ENCODE measurements around the gene ICAM1.

The ICAM1 gene

DNA sequence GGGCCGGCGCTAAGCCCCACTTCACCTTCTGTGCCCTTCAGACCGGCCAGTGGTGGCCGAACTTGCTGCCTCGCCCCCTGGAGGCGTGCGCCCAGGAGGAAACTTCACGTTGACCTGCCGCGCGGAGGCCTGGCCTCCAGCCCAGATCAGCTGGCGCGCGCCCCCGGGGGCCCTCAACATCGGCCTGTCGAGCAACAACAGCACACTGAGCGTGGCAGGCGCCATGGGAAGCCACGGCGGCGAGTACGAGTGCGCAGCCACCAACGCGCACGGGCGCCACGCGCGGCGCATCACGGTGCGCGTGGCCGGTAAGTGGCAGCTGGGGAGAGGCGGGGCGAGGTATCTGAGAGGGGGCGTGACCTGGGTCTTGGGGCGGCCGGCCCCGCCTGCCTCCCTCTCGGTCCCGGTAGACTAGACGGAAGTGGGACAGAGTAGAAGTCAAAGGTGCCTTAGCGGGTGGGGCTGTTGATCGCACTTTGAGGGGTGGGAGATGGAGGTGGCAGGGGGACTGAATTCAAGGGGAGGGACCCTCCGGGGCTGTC is 24.5 kb downstream of the ICAM1 start:
- DNase-seq, result no peak

DNA sequence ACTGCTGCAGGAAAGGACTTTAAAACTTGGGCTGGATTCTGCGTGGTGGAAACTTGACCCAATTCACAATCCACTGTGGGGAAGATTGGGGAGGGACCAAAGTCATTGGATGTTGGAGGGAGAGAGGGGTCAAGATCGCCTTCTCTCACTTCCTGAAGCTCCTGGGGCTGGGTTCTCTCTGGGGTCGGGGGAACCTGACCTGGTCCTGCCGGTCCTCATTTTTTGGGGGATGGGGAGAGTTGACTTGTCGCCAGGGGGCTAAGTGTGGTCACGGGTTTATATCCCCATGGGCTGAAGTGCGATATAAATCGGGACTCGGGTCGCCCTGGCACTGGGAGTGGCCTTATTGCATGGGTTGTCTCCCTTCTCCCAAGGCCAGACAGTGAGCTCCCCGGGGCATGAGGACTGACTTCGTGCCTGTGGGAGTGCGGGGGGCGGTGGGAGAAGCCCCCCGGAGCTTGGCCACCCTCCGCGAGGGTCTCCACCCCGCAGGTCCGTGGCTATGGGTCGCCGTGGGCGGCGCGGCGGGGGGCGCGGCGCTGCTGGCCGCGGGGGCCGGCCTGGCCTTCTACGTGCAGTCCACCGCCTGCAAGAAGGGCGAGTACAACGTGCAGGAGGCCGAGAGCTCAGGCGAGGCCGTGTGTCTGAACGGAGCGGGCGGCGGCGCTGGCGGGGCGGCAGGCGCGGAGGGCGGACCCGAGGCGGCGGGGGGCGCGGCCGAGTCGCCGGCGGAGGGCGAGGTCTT is 25.1 kb downstream of the ICAM1 start:
- peak in 1 of 2 experiments; percentile 23 for DNase-seq

DNA sequence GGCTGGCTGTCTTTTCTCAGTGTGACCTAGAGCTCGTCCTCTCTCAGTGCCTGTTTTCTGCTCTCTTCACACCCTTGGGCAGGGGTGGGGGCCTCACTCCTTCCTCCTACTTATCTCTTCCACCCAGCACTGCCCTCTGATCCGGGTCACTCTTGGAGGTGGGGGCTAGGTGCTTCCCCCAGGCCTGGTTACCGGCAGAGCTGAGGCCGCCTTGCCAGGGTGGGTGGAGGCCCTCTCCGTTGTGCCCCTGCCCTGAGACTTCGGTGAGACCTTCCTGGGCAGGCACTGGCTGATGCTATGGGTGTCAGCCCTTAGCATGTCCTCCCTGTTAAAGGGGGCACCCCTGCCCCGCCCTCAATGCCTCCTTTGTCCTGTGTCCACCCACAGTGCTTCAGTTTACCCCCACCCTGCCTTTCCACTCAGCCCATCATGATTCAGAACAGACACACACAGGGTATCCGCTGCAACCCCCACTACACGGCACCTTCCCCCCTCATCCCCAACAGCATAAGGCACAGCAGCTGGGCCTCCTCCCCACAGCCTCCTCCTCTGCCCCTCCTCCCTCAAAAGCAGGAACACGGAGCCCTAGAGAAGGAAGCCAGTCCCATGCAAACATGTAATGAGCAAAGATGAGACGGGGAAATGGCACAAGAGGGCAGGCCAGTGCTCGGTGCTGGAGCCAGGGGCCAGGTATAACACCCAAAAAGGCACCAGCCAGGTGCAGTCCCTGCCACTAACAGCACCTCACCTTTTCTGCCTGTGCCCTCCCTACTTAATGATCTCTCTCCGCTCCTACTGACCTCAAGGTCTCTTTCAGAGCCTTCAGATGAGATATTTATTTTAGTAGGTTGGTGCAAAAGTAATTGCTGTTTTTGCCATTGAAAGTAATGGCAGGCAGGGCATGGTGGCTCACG is 28.9 kb downstream of the ICAM1 start:
- DNase-seq, result no peak

DNA sequence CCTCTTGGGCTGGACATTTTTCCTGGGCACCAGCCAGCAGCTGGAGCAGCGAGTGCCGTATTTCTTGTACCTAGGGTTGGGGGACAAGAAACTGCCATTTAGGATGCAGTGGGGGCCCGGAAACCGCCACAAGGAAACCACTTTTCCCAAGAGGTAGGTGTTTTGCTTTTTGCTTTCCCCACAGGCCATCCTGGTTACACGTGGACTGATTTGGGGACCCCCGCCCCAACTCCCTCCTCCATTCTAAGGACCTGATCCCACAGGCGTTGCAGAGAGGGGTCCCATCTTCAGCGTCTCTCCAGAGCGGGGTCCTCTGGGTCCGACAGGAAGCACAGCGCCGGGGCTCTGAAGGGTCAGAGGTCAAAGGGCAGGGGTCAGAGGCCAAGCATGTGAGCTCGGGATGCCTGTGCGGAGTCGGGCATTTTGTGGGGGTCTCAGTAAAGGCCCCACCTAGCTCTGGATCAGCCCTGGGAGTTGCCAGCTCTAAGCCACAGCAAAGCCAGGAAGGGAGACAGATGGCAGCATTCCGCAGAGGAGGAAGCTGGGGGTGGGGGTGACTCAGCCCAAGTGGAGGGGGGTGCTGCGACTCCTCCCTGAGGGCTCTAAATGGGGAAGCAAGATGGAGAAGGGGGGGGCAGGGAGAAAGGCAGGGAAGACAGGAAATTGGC is 34.4 kb downstream of the ICAM1 start:
- DNase-seq, result no peak

DNA sequence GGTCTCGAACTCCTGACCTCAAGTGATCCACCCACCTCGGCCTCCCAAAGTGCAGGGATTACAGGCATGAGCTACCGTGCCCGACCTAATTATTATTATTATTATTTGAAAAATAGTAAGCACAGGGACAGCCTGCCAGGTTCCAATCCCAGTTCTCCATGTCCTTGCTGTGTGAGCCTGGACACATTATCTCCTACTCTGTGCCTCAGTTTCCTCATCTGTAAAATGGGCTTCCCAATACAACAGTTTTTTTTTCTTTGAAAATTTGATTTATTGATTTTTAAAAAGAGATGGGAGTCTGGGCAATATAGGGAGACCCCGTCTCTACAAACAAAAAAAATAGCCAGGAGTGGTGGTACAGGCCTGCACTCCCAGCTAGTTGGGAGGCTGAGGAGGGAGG is 35.4 kb downstream of the ICAM1 start:
- DNase-seq, result no peak

DNA sequence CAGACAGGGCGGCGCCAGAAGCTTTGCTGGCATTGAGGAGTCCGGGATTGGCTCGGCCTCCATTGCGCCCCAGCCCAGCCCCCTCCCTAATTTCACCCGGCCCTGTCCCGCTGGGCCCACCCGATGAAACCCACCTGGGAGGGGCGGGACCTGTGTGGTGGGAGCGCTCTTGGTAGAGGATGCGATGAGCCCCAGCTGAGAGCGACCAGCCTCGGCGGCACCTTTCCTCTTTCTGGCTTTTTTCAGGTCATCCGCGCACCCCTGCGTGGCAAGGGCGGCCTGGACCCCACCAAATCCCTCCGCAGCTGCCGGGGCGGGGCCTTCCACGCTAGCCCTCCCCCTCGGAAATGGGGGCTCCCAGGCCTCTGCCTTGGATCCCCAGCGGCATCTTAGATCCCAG is 38.5 kb downstream of the ICAM1 start, which contains the start of gene ZGLP1:
ZGLP1 (minus strand) TSS at position 393 of the 400 bp plus-strand sequence.
- DNase-seq, result no peak

DNA sequence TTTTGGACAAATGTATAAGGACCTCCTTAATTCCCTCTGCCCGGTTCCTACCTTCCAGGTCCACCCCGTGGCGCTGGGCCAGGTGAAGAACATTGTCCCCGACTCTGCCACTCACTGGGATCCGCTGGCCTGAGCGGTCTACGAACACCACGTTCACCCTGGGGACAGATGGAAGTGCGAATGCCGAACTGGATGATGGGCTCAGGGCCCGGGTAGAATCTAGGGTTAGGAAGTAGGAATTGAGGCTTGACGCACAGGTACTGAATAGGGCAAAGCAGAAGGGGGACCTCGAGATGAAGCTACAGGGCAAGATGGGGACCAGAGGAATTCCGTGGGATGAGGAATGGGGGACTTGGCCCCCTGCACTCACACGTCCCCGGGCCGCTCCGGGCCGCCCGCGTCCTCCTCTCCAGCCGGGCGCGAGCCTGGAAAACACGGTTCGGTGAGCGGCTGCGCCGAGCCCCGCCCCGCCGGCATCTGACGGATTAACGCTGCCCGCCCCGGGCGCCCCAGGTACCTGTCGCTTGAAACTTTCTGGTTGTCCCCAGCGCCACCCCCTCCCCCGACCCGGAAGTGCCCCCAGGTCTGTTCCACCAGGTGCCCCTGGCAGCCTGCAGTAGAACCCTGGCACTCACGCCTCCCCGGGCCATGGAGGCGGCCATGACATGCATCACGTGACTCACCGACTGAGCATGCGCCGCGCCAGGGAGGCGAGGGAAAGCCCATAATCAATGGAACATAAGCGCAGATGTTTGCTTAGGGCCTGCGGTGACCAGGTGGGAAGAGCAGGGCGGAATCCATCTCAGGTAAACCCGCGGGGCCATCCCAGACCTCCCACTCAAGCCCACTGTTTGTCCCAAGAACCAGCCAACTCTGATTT is 44.7 kb downstream of the ICAM1 start, which contains the start of gene FDX2:
FDX2 (minus strand) TSS at position 681 of the 880 bp plus-strand sequence; CDS start at position 662, 19 bp downstream.
- DNase-seq, result peak; percentile 60 to 91

DNA sequence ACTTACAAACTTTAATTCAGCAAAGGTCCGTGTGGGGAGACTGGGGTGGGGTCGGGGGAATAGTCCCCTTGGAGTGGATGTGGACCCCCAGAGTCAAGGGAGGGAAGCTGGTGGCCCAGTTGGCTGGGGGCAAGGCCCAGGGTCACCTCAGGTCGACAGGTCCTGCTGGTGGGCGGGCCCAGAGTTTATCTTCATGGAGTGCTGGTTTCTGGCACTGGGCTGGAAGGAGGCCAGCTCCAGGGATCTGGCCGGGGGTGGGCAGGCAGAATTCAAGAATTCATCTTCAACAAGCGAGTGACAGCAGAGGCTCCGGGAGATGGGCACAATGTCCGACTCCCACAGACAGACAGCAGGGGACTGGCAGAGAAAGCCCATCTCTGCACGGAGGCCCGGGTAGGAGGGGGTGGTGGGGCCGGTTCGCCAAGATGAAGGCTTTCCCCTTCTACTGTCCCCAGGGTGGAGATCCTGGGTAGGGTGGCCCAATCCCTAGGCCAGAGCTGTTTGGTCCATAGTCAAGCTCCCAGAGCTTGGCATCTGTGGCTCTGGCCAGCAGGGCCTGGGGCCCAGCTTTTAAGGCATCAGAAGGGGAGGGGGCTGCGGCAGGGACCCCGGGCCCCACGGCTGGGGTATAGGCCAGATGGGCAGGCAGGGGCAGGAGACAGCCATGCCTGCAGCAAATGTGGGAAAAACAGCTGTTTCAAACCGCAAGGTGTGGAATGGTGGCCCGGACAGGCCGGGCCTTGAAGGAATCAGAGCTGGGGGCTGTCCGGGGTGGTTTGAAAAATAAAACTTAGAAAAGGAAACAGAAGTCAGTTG is 45.5 kb downstream of the ICAM1 start:
- no peak for DNase-seq

DNA sequence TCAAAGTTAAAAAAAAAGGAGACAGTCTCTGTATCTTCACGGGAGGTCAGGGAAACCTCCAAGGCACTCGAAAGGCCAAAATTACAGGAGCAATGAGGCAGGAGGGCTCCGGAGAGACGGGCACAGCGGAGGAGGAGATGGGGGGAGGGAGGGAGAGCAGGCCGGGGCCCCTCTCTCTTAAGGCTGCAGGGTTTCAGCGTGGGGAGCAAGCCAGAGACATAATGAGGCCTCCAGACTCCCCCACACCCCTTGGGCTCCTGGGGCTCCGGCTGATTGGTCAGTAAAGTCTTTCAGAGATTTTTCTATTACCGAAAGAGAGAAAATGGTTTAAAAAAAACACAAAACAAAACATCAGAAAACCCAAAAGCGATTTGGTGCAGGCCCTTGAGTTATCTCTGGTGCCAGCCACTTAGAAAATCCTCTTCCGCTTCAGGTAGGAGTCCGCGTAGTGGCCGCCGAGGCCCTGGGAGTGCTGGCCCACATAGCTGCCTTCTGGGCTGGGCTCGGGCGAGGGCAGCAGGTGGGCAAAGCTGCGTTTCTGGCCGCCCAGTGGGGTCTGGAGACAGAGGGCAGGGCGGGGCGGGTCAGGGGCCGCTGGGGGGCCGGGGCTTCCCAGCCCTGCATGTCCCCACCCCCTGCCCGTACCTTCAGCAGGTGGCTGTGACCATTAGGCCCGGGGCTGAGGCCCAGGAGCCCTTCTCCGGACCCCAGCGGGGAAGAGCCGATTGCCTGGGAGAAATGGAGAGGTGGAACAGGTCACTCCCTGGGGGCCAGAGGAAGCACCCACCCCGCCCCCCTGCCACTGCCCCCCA is 46.3 kb downstream of the ICAM1 start:
- no peak for DNase-seq

DNA sequence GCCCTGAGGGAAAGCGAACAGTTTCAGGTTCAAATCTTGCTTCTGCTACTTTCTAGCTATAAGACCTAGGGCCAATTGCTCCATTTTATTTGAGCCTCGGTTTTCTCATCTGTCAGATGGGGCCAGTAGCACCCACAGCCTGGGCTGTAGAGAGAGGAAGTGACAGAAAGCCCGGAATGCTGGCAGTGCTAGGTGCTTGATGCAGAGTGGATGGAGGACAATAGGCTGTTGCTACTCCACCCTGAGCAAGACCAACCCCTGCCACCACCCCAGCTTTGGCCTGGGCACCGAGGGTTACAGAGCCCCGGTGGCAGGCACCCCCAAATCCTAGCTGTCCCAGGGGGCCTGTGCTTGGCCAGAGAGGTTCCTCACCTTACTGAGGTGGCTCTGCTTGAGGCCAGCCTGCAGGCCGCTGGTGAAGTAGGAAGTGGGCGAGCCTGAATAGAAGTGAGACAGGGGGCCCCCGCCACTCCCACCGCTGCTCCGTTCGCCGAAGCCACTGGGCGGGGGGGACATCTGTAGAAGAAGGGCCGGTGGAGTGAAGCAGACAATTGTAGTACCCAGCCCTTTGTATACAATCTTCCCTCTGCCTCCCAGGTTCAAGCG is 47.0 kb downstream of the ICAM1 start:
- DNase-seq, result no peak

DNA sequence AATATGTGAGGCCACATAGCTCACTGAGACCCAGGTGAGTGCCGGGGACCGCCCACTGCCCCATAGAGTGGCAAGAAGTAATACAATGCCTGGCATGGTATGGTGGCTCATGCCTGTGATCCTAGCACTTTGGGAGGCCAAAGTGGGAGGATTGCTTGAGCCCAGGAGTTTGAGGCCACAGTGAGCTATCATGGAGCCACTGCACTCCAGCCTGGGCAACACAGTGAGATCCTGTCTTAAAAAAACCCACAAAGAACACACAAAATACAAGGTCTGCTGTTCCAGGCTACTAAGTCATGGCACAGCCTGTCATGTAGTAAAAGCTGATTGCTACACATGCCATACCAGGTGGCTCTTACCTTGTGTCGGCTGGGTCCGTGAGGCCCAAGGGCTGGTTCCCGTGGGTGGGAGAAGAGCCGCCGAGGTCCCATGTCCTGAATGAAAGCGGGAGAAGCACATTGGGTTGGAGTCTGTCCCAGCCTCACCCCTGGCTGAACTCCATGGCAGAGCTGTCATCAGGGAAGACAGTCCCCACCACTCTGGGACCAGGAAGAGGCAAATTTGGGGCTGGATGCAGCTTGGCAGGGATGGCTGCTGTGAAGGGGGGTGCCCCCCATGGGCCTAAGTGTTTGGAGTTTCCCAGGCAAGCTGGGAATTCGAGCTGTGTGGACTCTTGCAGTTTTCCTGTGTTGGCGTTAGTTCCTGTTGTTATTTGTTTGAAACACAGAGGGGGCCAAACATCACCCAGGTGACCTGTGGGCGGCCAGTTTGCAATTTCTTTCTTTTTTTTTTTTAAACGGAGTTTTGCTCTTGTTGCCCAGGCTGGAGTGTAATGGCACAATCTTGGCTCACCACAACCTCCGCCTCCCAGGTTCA is 48.1 kb downstream of the ICAM1 start:
- no peak for DNase-seq

DNA sequence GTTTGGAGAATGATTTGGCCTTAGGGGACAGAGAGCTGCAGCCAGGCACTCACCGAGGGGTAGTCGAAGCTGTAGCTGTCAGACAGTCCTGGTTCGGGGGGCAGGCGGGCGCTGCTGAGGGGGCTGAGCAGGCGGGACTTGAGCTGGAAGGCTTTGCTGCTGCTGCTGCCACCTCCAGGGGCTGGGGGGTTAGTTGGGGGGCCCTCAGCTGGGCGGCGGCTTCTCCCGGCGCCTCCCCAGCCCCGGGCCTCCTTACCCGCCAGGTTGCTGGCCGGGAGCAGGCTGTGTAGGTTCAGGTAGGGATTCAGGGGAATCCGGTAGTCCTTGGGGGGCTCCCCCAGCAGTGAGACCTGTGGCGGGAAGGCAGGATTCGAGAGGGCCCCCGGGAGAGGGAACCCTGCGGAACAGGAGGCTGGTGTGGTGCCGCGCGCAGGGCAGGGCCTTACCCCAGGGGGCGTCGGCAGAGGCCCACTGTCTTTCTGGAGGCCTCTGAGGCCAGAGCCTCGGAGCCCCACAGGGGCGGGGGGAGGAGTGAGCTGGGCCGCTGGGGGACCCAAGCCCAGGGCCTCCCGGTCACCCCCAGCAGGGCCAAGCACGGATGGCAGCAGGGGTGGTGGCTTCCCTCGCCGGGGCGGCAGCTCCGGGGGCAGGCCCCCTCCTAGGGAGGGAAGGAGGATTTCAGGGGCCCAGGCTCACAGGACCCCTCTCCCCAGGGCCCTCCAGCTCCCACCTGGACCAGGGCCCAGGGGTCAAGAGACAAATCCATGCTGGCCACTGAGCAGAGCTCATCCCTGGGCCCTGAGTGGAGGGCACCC is 49.9 kb downstream of the ICAM1 start:
- DNase-seq, result no peak

DNA sequence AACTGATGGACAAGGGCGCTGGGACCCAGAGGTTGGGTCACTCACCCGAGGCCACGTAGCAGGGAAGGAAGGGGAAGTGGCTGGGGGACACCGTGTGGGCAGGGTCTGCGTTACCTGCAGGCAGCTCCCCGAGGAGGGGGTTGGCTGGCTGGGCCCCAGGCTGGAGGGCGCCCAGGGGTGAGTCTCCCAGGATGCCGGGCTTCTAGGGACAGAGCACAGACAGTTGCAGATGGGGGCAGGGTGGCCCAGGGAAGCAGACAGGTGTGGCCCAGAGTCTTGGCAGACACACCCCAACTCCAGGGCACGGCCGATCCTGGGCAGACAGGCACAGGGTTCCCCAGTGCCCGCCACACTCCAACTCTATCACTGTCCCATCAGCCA is 50.5 kb downstream of the ICAM1 start:
- no peak for DNase-seq

DNA sequence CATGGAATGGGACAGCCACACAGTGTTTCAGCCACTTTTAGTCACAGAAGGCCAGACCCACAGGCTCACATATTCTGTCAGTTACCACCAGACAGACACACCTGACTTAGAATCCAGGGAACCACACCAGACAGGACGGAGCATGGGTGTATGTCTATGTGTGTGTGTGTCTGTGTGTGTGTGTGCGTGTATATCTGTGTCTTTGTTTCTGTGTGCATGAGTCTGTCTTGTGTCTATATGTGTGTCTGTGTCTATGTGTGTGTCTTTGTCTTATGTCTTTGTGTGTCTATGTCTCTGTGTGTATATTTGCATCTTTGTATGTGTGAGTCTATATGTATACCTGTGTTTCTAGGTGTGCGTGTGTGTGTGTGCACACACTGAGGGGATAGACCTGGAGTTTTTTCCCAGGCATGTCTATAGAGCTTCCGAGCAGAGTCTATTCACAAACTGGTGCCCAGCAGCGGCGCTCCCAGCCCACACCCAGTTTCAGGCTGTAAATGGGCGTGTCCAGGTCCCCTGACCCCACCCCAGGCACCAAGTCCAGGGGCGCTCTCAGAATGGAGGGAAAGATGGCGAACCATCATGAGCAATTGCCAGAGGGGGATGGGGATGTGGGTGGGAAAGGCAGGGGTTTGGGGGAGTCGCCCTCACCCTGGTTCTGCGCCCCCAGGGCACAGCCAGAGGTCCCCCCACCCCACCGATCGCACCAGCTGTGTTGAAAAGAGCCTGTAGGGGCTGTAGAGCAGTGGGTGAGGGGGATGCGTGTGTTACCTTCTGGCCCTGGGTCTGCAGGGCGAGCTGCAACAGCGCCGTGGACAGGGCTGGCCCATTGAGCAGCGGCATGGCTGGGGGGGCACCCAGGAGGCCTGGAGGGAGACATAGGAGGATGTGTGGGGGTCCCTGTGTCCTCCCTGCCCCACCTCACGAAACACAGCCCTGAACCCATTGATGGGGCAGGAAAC is 51.2 kb downstream of the ICAM1 start:
- DNase-seq, result no peak

DNA sequence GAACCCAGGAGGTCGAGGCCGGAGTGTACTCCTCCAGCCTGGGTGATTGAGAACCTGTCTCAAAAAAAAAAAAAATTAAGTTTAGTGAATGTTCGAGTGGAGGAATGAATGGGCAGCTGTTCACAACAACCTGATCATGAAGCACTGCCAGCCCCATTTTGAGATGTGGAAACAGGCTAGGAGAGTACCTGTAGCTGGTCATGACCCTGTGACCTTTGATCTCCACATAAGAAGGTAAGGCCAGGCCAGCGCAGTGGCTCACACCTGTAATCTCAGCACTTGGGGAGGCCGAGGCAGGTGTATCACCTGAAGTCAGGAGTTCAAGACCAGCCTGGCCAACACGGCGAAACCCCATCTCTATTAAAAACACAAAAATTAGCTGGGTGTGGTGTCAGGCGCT is 54.8 kb downstream of the ICAM1 start:
- DNase-seq, result no peak

DNA sequence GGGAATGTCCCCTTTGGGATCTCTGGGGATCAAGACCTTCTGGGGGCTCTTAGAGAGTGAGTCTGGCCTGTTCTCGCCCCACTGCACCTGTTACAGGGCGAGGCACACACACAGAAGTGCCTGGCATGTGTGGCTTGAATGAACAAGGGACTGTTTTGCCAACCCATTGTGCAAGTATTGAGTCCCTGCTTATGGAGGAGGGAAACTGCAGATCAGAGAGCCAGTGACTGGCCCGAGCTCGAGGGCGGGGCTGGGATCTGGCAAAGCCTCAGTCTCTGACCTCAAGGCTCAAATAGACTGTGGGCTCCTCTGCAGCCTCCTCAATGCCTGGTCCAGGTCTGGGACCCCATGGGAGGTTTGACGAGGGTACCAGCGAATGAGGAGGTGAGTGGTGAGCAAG is 56.9 kb downstream of the ICAM1 start:
- DNase-seq, result no peak
